Measurements from ENCODE around the gene ARL15. TPM values are rescaled to one million over a fixed set of nuclear protein-coding genes. Genes with fewer than 3 reads are reported as not detected.

ARL15 gene
- total and polyA plus RNA-seq, 7 experiments from 2014 or later, result 9.6 to 17.1 (median 13.6) TPM

DNA sequence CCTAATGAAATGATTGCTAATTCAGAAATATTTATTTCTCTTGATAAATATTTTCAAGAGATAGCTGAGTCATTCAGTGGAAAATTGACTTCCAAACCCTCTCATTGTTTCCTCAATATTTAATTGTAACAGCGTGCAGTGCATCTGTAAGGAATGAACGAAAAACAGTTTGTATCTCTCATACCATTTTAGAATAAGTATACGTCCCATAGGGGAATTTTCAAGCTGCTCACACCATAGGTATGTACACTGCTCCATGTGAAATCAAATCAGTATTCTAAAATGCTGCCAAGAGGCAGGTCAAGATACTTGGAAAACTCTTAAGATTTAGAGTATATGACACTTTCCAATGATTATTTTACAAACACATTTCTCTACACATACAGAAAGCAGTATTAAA is 202.2 kb downstream of the ARL15 start:
- DNase-seq, result no peak
- intact Hi-C loops (cut with micrococcal nuclease), result no loop called here
- H3K27me3 ChIP-seq (ENCODE audit: control insufficient read depth in 2 of 2, insufficient read depth in 2 of 2, low read length in 2 of 2), result no peaks in the 10 kb centered on the region
- H3K4me1 ChIP-seq (ENCODE audit: control insufficient read depth in 2 of 2, insufficient read depth in 2 of 2, low read length in 2 of 2), result no peaks in the 10 kb centered on the region
- Mint-ChIP-seq H3K36me3 (peaks cover 0 to 41% (median 24%) of the 10 kb centered on the region in 5 donors), H3K4me3 (no peak overlapping the region), H3K27ac (no peak overlapping the region), H3K27me3 (no peaks in the 10 kb centered on the region), H3K4me1 (peaks cover 0 to 2% (median 0%) of the 10 kb centered on the region in 7 donors), H3K9me3 (no peaks in the 10 kb centered on the region)
- no peak overlapping the region for H3K27ac ChIP-seq (ENCODE audit: low read depth, low read length)
- ChIA-PET POLR2A (interaction anchor here (0.7 kb wide), 1 partner anchor 96 kb away, joined by 4 read pairs; no protein-coding TSS in a partner anchor), CTCF (no interaction called here)
- no peak overlapping the region for H3K4me3 ChIP-seq (ENCODE audit: low read length)
- ATAC-seq, result no peak
- peaks cover 0 to 6% (median 0%) of the 10 kb centered on the region in 3 experiments for H3K36me3 ChIP-seq (ENCODE audit: control insufficient read depth in 2 of 3, insufficient read depth in 3 of 3, low read length in 3 of 3)
- H3K9me3 ChIP-seq (ENCODE audit: control insufficient read depth in 2 of 3, low read length in 3 of 3), result no peaks in the 10 kb centered on the region

DNA sequence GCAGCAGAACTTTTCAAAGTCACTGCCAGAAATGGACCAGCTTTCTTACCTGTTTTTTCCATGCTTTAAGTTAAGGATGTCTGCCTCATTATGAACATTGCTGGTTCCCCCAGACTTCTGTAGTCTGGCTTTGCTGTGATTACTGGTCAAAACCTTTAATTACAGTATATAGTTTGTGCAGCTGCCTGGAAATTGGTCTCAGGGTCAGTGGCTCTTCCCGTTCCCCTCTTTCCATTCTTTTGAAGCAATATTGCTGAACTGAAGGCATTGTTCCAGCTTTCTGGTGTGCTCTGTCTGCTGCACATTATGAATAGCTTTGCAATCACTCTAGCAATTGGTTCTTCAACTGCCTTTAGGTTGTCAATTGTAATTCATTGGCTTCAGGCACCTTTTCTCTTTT is 206.5 kb downstream of the ARL15 start:
- no peaks in the 10 kb centered on the region for H3K9me3 Mint-ChIP-seq
- ATAC-seq (no peak), DNase-seq (no peak)
- CTCF ChIA-PET, result no interaction called here
- H3K4me3 Mint-ChIP-seq, result no peak overlapping the region
- no peak overlapping the region for H3K27ac Mint-ChIP-seq
- H3K27me3 Mint-ChIP-seq, result no peaks in the 10 kb centered on the region
- Histone ChIP-seq H3K4me3 (ENCODE audit: low read length) (no peak overlapping the region), H3K4me1 (ENCODE audit: control insufficient read depth in 2 of 2, insufficient read depth in 2 of 2, low read length in 2 of 2) (no peaks in the 10 kb centered on the region), H3K27ac (ENCODE audit: low read depth, low read length) (no peak overlapping the region), H3K27me3 (ENCODE audit: control insufficient read depth in 2 of 2, insufficient read depth in 2 of 2, low read length in 2 of 2) (no peaks in the 10 kb centered on the region), H3K9me3 (ENCODE audit: control insufficient read depth in 2 of 3, low read length in 3 of 3) (no peaks in the 10 kb centered on the region), H3K36me3 (ENCODE audit: control insufficient read depth in 2 of 3, insufficient read depth in 3 of 3, low read length in 3 of 3) (no peaks in the 10 kb centered on the region)
- peaks cover 0 to 5% (median 0%) of the 10 kb centered on the region in 7 donors for H3K4me1 Mint-ChIP-seq
- intact Hi-C loops (cut with micrococcal nuclease), result no loop called here
- peaks cover 0 to 28% (median 18%) of the 10 kb centered on the region in 5 donors for H3K36me3 Mint-ChIP-seq
- POLR2A ChIA-PET, result no interaction called here

- intact Hi-C loops (cut with micrococcal nuclease), result no loop called here
- CTCF ChIA-PET, result no interaction called here
- no peak for ATAC-seq
Observed at GRCh38 chr5:54098267-54098666, 212.1 kb downstream of the ARL15 start.

GRCh38 chr5:54095969-54096368 is 214.4 kb downstream of the ARL15 start:
- H3K4me3 ChIP-seq (ENCODE audit: low read length), result no peak overlapping the region
- peaks cover 0 to 5% (median 0%) of the 10 kb centered on the region in 7 donors for H3K4me1 Mint-ChIP-seq
- H3K4me3 Mint-ChIP-seq, result no peak overlapping the region
- H3K36me3 Mint-ChIP-seq, result peaks cover 0 to 27% (median 11%) of the 10 kb centered on the region in 5 donors
- H3K27ac Mint-ChIP-seq, result no peak overlapping the region
- POLR2A ChIA-PET, result no interaction called here
- no peak for ATAC-seq
- H3K36me3 ChIP-seq (ENCODE audit: control insufficient read depth in 2 of 3, insufficient read depth in 3 of 3, low read length in 3 of 3), result no peaks in the 10 kb centered on the region
- no peak for DNase-seq
- H3K27me3 ChIP-seq (ENCODE audit: control insufficient read depth in 2 of 2, insufficient read depth in 2 of 2, low read length in 2 of 2), result no peaks in the 10 kb centered on the region
- H3K9me3 Mint-ChIP-seq, result no peaks in the 10 kb centered on the region
- no peaks in the 10 kb centered on the region for H3K27me3 Mint-ChIP-seq
- CTCF ChIA-PET, result interaction anchor here (0.6 kb wide), 1 partner anchor 1438 kb away, joined by 4 read pairs; no protein-coding TSS in a partner anchor
- intact Hi-C loops (cut with micrococcal nuclease), result no loop called here
- H3K27ac ChIP-seq (ENCODE audit: low read depth, low read length), result no peak overlapping the region
- H3K4me1 ChIP-seq (ENCODE audit: control insufficient read depth in 2 of 2, insufficient read depth in 2 of 2, low read length in 2 of 2), result no peaks in the 10 kb centered on the region
- H3K9me3 ChIP-seq (ENCODE audit: control insufficient read depth in 2 of 3, low read length in 3 of 3), result no peaks in the 10 kb centered on the region

More at GRCh38 chr5:54098267-54098666, 212.1 kb downstream of the ARL15 start:
- peaks cover 0 to 5% (median 0%) of the 10 kb centered on the region in 7 donors for H3K4me1 Mint-ChIP-seq
- peaks cover 0 to 16% (median 6%) of the 10 kb centered on the region in 5 donors for H3K36me3 Mint-ChIP-seq
- no peaks in the 10 kb centered on the region for H3K9me3 ChIP-seq (ENCODE audit: control insufficient read depth in 2 of 3, low read length in 3 of 3)
- H3K9me3 Mint-ChIP-seq, result no peaks in the 10 kb centered on the region
- no peak overlapping the region for H3K27ac ChIP-seq (ENCODE audit: low read depth, low read length)
- H3K27ac Mint-ChIP-seq, result no peak overlapping the region
- H3K4me1 ChIP-seq (ENCODE audit: control insufficient read depth in 2 of 2, insufficient read depth in 2 of 2, low read length in 2 of 2), result no peaks in the 10 kb centered on the region
- H3K4me3 Mint-ChIP-seq, result no peak overlapping the region
- POLR2A ChIA-PET, result no interaction called here
- DNase-seq, result no peak
- no peaks in the 10 kb centered on the region for H3K27me3 Mint-ChIP-seq
- H3K4me3 ChIP-seq (ENCODE audit: low read length), result no peak overlapping the region
- H3K27me3 ChIP-seq (ENCODE audit: control insufficient read depth in 2 of 2, insufficient read depth in 2 of 2, low read length in 2 of 2), result no peaks in the 10 kb centered on the region
- H3K36me3 ChIP-seq (ENCODE audit: control insufficient read depth in 2 of 3, insufficient read depth in 3 of 3, low read length in 3 of 3), result no peaks in the 10 kb centered on the region

DNA sequence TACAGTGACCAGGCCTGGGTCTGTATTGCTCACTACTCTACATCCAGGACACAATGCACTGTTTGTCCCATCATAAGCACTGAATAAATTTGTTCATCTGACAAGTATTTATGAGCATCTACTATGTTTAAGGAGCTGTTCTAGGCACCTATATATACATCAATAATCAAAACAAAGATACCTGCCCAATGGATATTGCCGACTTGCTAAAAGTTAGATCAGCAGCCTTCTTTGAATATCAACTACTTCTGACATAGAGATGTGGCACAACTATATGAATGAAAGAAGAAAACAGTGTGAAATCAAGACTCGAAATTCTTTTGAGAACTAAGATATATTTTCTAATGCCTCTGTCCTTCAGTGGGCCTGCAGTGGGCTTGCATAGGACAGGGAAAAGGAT is 215.7 kb downstream of the ARL15 start:
- no peaks in the 10 kb centered on the region for H3K36me3 ChIP-seq (ENCODE audit: control insufficient read depth in 2 of 3, insufficient read depth in 3 of 3, low read length in 3 of 3)
- Mint-ChIP-seq H3K4me1 (peaks cover 0 to 2% (median 0%) of the 10 kb centered on the region in 7 donors), H3K9me3 (no peaks in the 10 kb centered on the region), H3K27me3 (no peaks in the 10 kb centered on the region), H3K4me3 (no peak overlapping the region), H3K36me3 (peaks cover 0 to 33% (median 19%) of the 10 kb centered on the region in 5 donors), H3K27ac (no peak overlapping the region)
- POLR2A ChIA-PET, result no interaction called here
- H3K27me3 ChIP-seq (ENCODE audit: control insufficient read depth in 2 of 2, insufficient read depth in 2 of 2, low read length in 2 of 2), result no peaks in the 10 kb centered on the region
- CTCF ChIA-PET, result no interaction called here
- intact Hi-C loops (cut with micrococcal nuclease), result no loop called here
- DNase-seq (no peak), ATAC-seq (no peak)
- no peaks in the 10 kb centered on the region for H3K9me3 ChIP-seq (ENCODE audit: control insufficient read depth in 2 of 3, low read length in 3 of 3)
- H3K4me3 ChIP-seq (ENCODE audit: low read length), result no peak overlapping the region
- no peak overlapping the region for H3K27ac ChIP-seq (ENCODE audit: low read depth, low read length)
- no peaks in the 10 kb centered on the region for H3K4me1 ChIP-seq (ENCODE audit: control insufficient read depth in 2 of 2, insufficient read depth in 2 of 2, low read length in 2 of 2)

DNA sequence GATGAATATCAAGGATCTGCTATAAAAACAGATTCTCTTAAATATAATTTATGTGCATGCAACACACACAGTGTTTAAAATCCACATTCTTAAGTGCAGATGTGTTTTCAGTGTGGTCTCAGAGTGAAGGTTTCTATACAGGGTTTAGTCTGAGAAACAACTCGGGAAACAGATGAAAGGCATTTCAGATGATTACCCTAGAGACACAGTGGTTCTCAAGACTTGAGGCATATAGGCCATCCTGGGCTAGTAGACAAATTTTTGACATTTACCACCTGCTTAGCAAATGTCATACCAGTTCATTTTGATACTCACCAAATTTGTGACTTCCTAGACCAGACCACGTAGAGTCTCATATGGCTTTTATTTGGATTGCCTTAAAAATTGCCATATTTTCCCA is 216.5 kb downstream of the ARL15 start:
- Mint-ChIP-seq H3K27ac (no peak overlapping the region), H3K27me3 (no peaks in the 10 kb centered on the region), H3K9me3 (no peaks in the 10 kb centered on the region), H3K36me3 (peaks cover 0 to 36% (median 19%) of the 10 kb centered on the region in 5 donors), H3K4me1 (peaks cover 0 to 2% (median 0%) of the 10 kb centered on the region in 7 donors), H3K4me3 (no peak overlapping the region)
- Histone ChIP-seq H3K9me3 (ENCODE audit: control insufficient read depth in 2 of 3, low read length in 3 of 3) (no peaks in the 10 kb centered on the region), H3K27me3 (ENCODE audit: control insufficient read depth in 2 of 2, insufficient read depth in 2 of 2, low read length in 2 of 2) (no peaks in the 10 kb centered on the region), H3K27ac (ENCODE audit: low read depth, low read length) (no peak overlapping the region), H3K4me1 (ENCODE audit: control insufficient read depth in 2 of 2, insufficient read depth in 2 of 2, low read length in 2 of 2) (no peaks in the 10 kb centered on the region), H3K4me3 (ENCODE audit: low read length) (no peak overlapping the region), H3K36me3 (ENCODE audit: control insufficient read depth in 2 of 3, insufficient read depth in 3 of 3, low read length in 3 of 3) (no peaks in the 10 kb centered on the region)
- ChIA-PET CTCF (no interaction called here), POLR2A (no interaction called here)
- DNase-seq (no peak), ATAC-seq (no peak)
- intact Hi-C loops (cut with micrococcal nuclease), result no loop called here

DNA sequence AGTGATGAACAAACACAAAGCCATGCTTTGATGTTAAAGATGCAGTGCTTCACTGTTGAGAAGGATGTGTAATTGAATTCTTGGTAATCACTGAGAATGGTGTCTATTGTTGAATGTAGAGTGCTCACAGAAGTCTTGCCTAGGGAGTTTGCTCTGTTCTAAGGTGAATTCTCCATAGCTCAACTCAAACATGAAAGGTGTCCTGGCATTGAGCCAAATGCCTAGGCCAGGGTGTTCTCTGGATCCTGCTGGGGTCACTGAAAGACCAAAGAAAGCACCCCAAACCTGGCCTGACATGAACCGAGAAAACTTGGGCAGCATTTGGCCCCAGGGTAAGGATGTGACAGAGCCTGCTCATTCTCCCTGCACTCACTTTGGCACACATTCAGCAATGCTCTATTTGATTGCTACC is 217.3 kb downstream of the ARL15 start:
- no peak overlapping the region for H3K27ac ChIP-seq (ENCODE audit: low read depth, low read length)
- H3K27me3 Mint-ChIP-seq, result no peaks in the 10 kb centered on the region
- H3K4me1 ChIP-seq (ENCODE audit: control insufficient read depth in 2 of 2, insufficient read depth in 2 of 2, low read length in 2 of 2), result no peaks in the 10 kb centered on the region
- no peak overlapping the region for H3K4me3 ChIP-seq (ENCODE audit: low read length)
- no peaks in the 10 kb centered on the region for H3K4me1 Mint-ChIP-seq
- ChIA-PET POLR2A (no interaction called here), CTCF (no interaction called here)
- H3K36me3 ChIP-seq (ENCODE audit: control insufficient read depth in 2 of 3, insufficient read depth in 3 of 3, low read length in 3 of 3), result no peaks in the 10 kb centered on the region
- H3K27me3 ChIP-seq (ENCODE audit: control insufficient read depth in 2 of 2, insufficient read depth in 2 of 2, low read length in 2 of 2), result no peaks in the 10 kb centered on the region
- ATAC-seq (no peak), DNase-seq (no peak)
- intact Hi-C loops (cut with micrococcal nuclease), result no loop called here
- no peak overlapping the region for H3K4me3 Mint-ChIP-seq
- H3K9me3 Mint-ChIP-seq, result no peaks in the 10 kb centered on the region
- H3K27ac Mint-ChIP-seq, result no peak overlapping the region
- H3K9me3 ChIP-seq (ENCODE audit: control insufficient read depth in 2 of 3, low read length in 3 of 3), result no peaks in the 10 kb centered on the region
- H3K36me3 Mint-ChIP-seq, result peaks cover 0 to 33% (median 14%) of the 10 kb centered on the region in 5 donors

Data from naive thymus-derived CD4-positive, alpha-beta T cell (primary cell).